Stimulated activated CD8-positive, alpha-beta memory T cell treated with anti-CD3 and anti-CD28 coated beads, Interleukin-4, amount 100 ng/mL, for 24 hours (primary cell): ENCODE measurements around the gene LSMEM2.
"Not testable (repeated sequence)": the region's sequence is repeated elsewhere in the genome, so short reads cannot be mapped to it uniquely, and the experiment has no call there.

Experiments used
- DNase-seq: peaks from one replicate; pipeline ENCODE4 v3.0.0-alpha.2; 2020; ENCODE audit warnings: low read depth

LSMEM2 gene

DNA sequence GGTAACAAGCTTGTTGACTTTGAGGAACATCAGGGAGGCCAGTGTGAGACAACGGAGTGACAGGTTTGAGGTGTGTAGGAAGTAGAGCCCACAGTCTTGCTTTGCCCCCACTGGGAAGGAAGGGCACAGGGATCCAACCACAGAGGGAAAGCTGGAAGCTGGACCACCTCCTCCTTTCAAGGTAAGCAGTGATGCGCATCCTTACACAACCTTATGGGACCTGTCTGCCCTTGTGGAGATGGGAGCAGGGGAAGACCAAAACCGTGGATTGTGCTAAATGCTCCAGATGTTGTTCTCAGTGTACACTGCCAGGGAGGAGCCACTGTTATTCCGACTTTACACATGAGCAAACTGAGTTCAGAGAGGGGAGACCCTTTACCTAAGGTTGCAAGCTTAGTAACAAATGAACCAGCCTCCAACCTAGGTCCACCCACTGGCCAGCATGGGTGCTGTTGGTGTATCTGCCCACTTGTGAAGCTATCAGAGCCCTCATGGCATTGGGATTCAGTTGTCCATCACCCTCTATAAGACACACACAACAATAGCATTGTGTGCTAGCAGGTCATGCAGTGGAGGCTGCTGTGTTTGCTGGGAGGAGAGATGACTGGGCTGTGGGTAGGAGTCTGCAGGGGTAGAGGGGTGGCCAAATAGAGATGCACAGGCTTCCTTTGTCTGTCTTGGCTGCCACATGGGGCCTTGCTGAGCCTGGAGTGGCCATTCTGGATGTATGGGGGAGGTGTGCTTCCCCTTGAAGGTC, 586 bp upstream of the LSMEM2 start:
- DNase-seq = no peak

DNA sequence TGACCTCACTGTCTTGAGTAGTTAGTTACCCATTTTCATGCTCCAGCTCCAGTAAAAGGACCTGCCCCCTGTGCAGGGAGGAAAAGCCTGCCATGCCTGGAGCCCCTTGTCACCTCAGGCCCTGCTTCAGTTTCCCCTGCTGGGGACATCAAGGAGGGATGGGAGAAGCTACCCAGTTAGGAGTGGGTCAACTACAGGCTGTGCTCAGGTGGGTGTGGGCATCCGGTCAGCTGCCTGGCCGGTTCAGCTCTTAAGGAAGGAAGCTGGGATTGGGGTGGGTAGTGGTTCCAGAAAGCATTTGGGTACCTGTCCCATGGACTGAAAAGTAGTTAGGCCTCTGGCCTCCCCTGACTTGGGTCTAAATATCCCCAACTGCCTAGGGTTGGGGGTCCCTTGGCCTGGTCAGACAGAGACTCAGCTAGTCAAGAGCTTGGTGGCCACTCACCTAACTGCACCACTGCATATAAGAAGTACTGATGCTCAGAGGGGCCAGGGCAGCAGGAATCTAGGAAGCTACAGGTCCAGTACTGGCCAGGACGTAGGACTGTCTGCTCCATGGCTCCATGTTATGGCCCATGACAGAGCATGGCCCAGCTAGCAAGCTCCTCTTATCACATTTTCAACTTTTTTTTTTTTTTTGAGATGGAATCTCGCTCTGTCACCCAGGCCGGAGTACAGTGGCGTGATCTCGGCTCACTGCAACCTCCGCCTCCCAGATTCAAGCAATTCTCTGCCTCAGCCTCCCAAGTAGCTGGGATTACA, 549 bp downstream of the LSMEM2 start:
- DNase-seq = no peak

GRCh38 chr3:50284121-50284520, 5.2 kb downstream of the LSMEM2 start:
- not testable (repeated sequence) for DNase-seq

- no peak for DNase-seq
Measured at GRCh38 chr3:50286322-50287227, 7.7 kb downstream of the LSMEM2 start.

GRCh38 chr3:50287262-50287661, 8.4 kb downstream of the LSMEM2 start:
- DNase-seq = no peak

GRCh38 chr3:50288387-50289007, 9.6 kb downstream of the LSMEM2 start:
- no peak for DNase-seq

DNA sequence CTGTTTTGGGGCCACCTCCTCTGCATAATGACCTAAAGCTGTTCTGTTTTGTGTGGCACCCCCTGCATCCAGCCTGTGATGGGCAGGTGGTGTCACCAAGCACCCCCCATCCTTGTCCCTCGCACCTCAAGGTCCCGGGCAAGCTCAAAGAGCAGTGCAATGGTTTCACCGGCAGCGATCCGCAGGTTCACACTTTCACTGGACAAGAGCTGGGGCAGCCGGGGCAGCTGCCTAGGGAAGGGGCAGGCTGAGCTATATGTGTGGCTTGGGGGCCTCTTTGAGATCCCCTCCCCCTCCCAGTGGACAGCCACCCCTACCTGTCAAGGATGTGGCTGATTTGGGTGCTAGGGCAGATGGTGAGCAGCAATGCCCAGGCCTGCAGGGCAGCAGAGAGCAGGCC, 10.2 kb downstream of the LSMEM2 start:
- no peak for DNase-seq

DNA sequence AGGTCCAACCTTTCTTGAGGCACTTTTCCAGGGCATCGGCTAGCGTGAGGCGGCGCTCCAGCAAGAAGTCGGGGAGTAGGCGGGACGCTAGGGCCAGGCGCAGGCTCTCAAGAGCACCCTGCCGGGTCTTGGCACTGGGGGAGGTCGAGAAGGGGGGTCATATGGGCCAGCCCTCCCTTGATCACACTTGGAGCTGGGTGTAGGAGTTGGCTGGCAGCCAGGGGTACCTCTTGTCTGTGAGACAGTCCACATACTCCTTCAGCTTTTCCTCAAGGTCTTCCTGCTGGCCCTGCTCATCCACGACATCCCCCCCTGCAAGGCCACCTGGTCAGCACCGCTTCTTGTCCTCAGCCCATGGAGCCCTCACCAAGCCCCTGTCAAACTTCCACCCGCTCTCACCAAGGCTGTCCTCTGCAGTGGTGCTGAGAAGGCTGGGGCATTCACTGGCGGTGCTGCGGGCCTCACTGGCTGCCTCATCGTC, 11.3 kb downstream of the LSMEM2 start:
- DNase-seq = no peak

DNA sequence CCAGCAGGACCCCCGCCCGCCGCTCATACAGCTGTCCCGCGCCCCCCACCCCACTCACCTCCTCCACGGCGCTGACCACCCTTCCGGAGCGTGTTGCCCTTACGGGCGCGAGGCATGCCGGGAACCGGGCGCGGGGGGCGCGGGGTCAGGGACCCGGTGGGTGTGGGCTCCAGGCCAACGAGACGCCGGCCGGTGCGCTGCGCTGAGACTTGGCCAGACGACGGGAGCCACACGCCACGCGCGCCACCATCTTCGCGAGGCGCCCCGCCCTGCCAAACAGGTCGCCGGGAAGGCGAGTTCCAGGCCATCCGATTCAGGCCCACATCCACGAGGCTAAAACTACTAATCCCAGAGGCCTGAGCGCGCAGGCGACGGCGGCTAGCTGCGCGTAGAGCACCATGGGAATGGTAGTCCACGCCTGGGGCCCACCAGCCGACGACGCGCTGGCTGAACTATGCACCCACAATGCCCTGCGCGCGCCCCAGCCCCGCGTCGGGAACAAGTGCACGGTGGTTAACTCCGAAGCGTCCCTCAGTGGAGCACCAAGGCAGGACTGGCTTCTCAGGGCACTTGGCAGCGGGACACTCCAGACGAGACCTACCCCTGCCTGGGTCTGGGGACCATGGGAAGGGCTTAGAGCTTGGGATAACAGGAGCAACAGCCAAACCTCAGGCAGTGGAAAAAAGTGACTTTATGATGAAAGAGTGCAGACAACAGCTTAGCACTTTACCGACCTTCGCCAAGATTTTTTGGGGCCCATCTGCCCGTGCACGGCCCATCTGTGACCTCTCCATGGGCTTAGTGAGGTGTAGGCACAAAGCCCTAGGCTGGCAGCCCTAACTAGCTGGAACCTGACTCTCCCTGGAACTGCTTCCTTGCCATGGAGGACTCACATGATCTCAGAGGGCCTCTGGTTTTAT, 13.5 kb downstream of the LSMEM2 start, which contains the start of gene IFRD2:
Gene IFRD2 (minus strand): TSS at position 271 of the 920 bp plus-strand sequence. CDS start 155 bp downstream, at position 116.
- DNase-seq = peak; percentile 92

GRCh38 chr3:50293079-50293801, 14.4 kb downstream of the LSMEM2 start:
- no peak for DNase-seq

- DNase-seq = no peak
Measured at GRCh38 chr3:50294089-50294488, 15.2 kb downstream of the LSMEM2 start.

GRCh38 chr3:50294492-50295403, 15.9 kb downstream of the LSMEM2 start:
- DNase-seq = no peak

DNA sequence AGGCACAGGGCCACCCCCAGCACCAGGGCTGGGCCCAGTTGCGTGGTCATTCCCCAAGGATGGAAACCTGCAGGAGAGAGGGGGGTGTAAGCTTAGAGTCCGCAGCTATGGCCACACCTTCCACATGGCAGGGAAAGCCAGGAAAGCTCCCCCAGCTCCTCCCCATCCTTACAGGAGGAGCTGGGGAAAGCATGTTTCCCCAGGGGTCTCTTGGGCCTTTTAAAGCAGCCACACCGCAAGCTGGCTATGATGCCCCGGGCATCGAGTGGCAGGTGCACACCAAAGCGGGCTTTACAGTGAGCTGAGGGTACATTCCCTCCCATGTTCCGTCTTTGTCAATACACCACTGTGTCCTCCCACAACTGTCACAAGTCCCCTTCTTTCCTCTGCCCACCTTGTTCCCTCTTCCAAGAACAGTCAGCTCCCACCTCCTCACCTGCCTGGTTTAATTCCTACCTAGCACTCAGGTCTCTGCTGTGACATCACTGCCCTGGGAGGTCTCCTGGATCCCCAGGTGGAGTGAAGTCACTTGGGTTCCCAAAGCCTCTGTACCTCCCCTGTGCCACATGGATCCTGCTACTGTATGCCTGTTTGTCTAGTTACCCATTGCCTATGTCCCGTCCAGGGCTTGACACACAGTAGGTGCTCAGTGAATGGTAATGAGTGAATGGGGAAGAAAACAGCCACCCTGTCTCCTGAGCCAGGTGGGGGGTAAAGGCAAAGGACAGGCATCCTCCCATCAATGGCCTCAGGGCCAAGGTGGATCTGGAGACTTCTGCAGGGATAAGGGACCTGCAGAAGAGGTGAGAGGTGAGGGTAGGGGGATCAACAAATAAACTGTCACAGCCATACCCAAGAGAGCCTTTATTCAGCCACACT, 16.9 kb downstream of the LSMEM2 start:
- DNase-seq = no peak

DNA sequence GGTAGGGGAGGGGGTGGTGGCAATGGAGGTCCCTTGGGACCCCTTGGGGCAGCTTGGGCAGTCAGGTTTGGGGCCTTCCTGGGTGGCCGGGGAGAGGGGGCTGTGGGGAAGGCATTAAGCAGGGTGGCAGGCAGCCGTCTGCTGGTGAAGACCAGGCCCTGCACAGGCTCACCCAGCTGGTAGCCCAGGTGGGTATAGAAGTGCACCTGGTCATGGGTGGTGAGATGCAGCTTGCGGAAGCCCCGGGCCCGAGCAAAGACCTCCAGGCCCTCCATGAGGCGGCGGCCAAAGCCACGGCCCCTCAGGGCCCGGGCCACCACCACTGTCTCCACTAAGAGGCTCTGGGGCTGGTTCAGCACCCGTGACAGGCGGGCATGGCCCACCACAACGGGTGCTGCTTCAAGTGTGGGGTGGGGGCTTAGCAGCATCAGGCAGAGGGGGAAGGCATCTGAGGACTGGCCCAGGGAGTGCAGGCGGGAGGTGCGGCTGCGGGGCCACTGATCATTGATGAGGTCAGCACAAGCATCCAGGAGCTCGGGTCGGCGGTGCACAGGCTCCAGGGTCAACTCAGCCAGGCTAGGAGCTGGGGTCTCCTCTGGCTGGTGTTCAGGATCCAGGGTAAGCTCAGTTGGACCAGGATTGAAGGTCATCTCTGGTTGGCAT, 18.0 kb downstream of the LSMEM2 start:
- no peak for DNase-seq

GRCh38 chr3:50297384-50297775, 18.5 kb downstream of the LSMEM2 start:
- DNase-seq = no peak

DNA sequence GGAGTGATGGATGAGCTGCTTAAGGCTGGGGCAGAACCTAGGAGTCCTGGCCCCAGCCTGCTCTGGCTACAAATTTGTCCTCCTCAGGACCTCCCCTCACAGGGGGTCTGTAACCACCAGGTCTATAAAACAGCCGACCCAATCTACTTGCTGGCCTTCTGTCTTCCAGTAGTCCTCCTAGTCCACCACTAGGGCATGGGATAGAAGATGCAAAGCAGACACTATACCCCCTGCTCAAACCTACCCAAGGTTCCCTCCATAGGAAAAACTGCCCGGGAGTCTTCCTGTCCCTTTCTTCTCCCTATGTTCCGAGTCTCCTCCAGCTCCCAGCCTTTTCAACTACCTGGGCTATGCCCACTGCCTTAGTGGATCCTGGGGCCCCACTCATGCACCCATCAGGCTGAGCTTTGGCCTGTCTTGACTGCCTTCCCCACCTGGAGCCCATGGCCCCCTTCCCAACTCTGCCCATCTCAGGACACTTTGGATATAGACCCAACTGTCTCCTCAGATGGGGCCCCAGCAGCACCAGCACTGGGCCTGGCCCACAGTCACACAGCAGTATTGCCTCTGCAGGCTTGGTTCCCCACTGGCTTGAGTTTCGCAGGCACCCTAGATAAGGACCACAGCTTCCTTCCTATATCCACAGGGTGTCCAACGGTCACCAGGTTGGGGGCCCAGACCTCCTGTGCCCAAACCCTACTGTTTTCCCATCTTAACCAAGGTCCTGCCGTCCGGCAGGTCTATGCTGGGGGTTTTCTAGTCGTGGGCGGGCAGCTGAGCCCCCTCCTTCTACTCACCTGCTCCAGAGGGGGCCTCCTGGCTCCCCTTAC, 19.2 kb downstream of the LSMEM2 start:
- DNase-seq = no peak
